BLaER1 (cell line): ENCODE data around the gene KIF22.

Experiments
- H3K27ac ChIP-seq: shearing (Covaris generic); formaldehyde crosslinking; 2 replicates; pipeline ENCODE4 v1.8.1; 2022
- H3K27me3 ChIP-seq: shearing (Covaris generic); formaldehyde crosslinking; 2 replicates; pipeline ENCODE4 v1.8.1; 2022
- H3K36me3 ChIP-seq: shearing (Covaris generic); formaldehyde crosslinking; 2 replicates; pipeline ENCODE4 v1.8.1; 2022
- H3K4me1 ChIP-seq: shearing (Covaris generic); formaldehyde crosslinking; 2 replicates; pipeline ENCODE4 v1.8.1; 2022
- H3K4me2 ChIP-seq: shearing (Covaris generic); formaldehyde crosslinking; 2 replicates; pipeline ENCODE4 v1.8.1; 2022
- H3K4me3 ChIP-seq: shearing (Covaris generic); formaldehyde crosslinking; 2 replicates; pipeline ENCODE4 v1.8.1; 2022
- H3K9ac ChIP-seq: shearing (Covaris generic); formaldehyde crosslinking; 2 replicates; pipeline ENCODE4 v1.8.1; 2022
- H3K9me3 ChIP-seq: shearing (Covaris generic); formaldehyde crosslinking; 2 replicates; pipeline ENCODE4 v1.8.1; 2022
- H4K20me1 ChIP-seq: shearing (Covaris generic); formaldehyde crosslinking; 2 replicates; pipeline ENCODE4 v1.8.1; 2022
- Cebpa-rat ChIP-seq: shearing (Covaris generic); IDR thresholded peaks from 2 replicates; pipeline ENCODE4 v1.8.1; 2022

Gene KIF22

GRCh38 chr16:29813644-29814562 lies 23.4 kb downstream of the KIF22 start:
- H3K27ac ChIP-seq: peak overlapping the region; percentile 86
- H3K9ac ChIP-seq: peak overlapping the region; percentile 98
- H4K20me1 ChIP-seq: peaks cover 45% of the 10 kb centered on the region
- H3K27me3 ChIP-seq: no peaks in the 10 kb centered on the region
- H3K36me3 ChIP-seq: peaks cover 29% of the 10 kb centered on the region
- H3K9me3 ChIP-seq: no peaks in the 10 kb centered on the region
- peak overlapping the region; percentile 99 for H3K4me2 ChIP-seq
- peak overlapping the region; percentile 83 for H3K4me3 ChIP-seq
- no peak for TF ChIP-seq Cebpa-rat
- peaks cover 78% of the 10 kb centered on the region for H3K4me1 ChIP-seq

- H3K4me3 ChIP-seq: peak overlapping the region; percentile 83
- peaks cover 45% of the 10 kb centered on the region for H4K20me1 ChIP-seq
- H3K4me1 ChIP-seq: peaks cover 78% of the 10 kb centered on the region
- no peaks in the 10 kb centered on the region for H3K27me3 ChIP-seq
- H3K27ac ChIP-seq: peak overlapping the region; percentile 86
- H3K4me2 ChIP-seq: peak overlapping the region; percentile 99
- H3K36me3 ChIP-seq: peaks cover 30% of the 10 kb centered on the region
- H3K9me3 ChIP-seq: no peaks in the 10 kb centered on the region
- H3K9ac ChIP-seq: peak overlapping the region; percentile 98
- no peak for TF ChIP-seq Cebpa-rat
These were observed 24.0 kb downstream of the KIF22 start for GRCh38 chr16:29814592-29814991.

- Histone ChIP-seq H3K36me3 (peaks cover 31% of the 10 kb centered on the region), H3K4me2 (peak overlapping the region; percentile 99), H3K4me3 (peak overlapping the region; percentile 83), H3K27ac (peak overlapping the region; percentile 86), H3K4me1 (peaks cover 80% of the 10 kb centered on the region), H3K9me3 (no peaks in the 10 kb centered on the region), H3K9ac (peak overlapping the region; percentile 98), H3K27me3 (no peaks in the 10 kb centered on the region), H4K20me1 (peaks cover 46% of the 10 kb centered on the region)
- TF ChIP-seq Cebpa-rat: no peak
These were observed 24.6 kb downstream of the KIF22 start for GRCh38 chr16:29815032-29815721.

- Histone ChIP-seq H3K4me2 (peak within 1 kb of the TSS; percentile 99), H3K4me1 (peaks cover 80% of the 10 kb centered on the region), H3K27ac (peak within 1 kb of the TSS; percentile 86), H3K4me3 (peak within 1 kb of the TSS; percentile 83), H3K36me3 (peaks cover 35% of the 10 kb centered on the region), H4K20me1 (peaks cover 46% of the 10 kb centered on the region), H3K9me3 (no peaks in the 10 kb centered on the region), H3K27me3 (no peaks in the 10 kb centered on the region), H3K9ac (peak within 1 kb of the TSS; percentile 98)
- TF ChIP-seq Cebpa-rat: no peak
These were observed 25.5 kb downstream of the KIF22 start, which contains the start of gene PAGR1 for GRCh38 chr16:29815793-29816693. TSS of gene PAGR1 (plus strand) at chr16:29816152. CDS start at chr16:29816526, 374 bp downstream.

- Histone ChIP-seq H3K9me3 (no peaks in the 10 kb centered on the region), H3K27ac (peak overlapping the region; percentile 86), H3K4me1 (peaks cover 81% of the 10 kb centered on the region), H3K36me3 (peaks cover 43% of the 10 kb centered on the region), H3K4me3 (peak overlapping the region; percentile 83), H3K4me2 (peak overlapping the region; percentile 99), H3K9ac (peak overlapping the region; percentile 98), H3K27me3 (no peaks in the 10 kb centered on the region), H4K20me1 (peaks cover 47% of the 10 kb centered on the region)
- no peak for TF ChIP-seq Cebpa-rat
These were observed 26.3 kb downstream of the KIF22 start for GRCh38 chr16:29816694-29817441.

- Histone ChIP-seq H4K20me1 (peaks cover 51% of the 10 kb centered on the region), H3K9me3 (no peaks in the 10 kb centered on the region), H3K4me2 (peak overlapping the region; percentile 99), H3K27ac (no peak overlapping the region), H3K9ac (peak overlapping the region; percentile 98; the same call in 1 of the 2 replicates), H3K4me1 (peaks cover 71% of the 10 kb centered on the region), H3K4me3 (peak overlapping the region; percentile 83; the same call in 1 of the 2 replicates), H3K36me3 (peaks cover 52% of the 10 kb centered on the region), H3K27me3 (no peaks in the 10 kb centered on the region)
- TF ChIP-seq Cebpa-rat: no peak
These were observed 27.5 kb downstream of the KIF22 start for GRCh38 chr16:29818082-29818481.

- Histone ChIP-seq H3K27ac (peak overlapping the region; percentile 23; the same call in 1 of the 2 replicates), H3K9me3 (no peaks in the 10 kb centered on the region), H3K4me3 (peak overlapping the region; percentile 64; the same call in 1 of the 2 replicates), H3K9ac (peak overlapping the region; percentile 98), H3K4me1 (peaks cover 62% of the 10 kb centered on the region), H3K4me2 (peak overlapping the region; percentile 99), H3K27me3 (no peaks in the 10 kb centered on the region), H4K20me1 (peaks cover 51% of the 10 kb centered on the region), H3K36me3 (peaks cover 52% of the 10 kb centered on the region)
- TF ChIP-seq Cebpa-rat: no peak
These were observed 29.0 kb downstream of the KIF22 start for GRCh38 chr16:29819506-29819905.

GRCh38 chr16:29820271-29820701 lies 29.7 kb downstream of the KIF22 start, which contains the start of gene MVP:
TSS of gene MVP (plus strand) at chr16:29820462. CDS start at chr16:29830550, 10,088 bp downstream.
- H4K20me1 ChIP-seq: peaks cover 51% of the 10 kb centered on the region
- peak within 1 kb of the TSS; percentile 99 for H3K4me2 ChIP-seq
- H3K36me3 ChIP-seq: peaks cover 52% of the 10 kb centered on the region
- H3K9me3 ChIP-seq: no peaks in the 10 kb centered on the region
- H3K4me3 ChIP-seq: peak within 1 kb of the TSS; percentile 64
- no peak for TF ChIP-seq Cebpa-rat
- no peaks in the 10 kb centered on the region for H3K27me3 ChIP-seq
- peak within 1 kb of the TSS; percentile 98 for H3K9ac ChIP-seq
- H3K27ac ChIP-seq: peak within 1 kb of the TSS; percentile 53
- H3K4me1 ChIP-seq: peaks cover 62% of the 10 kb centered on the region
